ENCODE measurements around the gene GPR146. TPM values are rescaled to one million over a fixed set of nuclear protein-coding genes. Genes with fewer than 3 reads are reported as not detected.
A peak's percentile ranks its signal among the peaks of the same experiment; 100 is the strongest.

Gene GPR146
- total and polyA plus RNA-seq, 4 experiments from 2014 or later: 8.8 to 22.2 (median 10.1) TPM

DNA sequence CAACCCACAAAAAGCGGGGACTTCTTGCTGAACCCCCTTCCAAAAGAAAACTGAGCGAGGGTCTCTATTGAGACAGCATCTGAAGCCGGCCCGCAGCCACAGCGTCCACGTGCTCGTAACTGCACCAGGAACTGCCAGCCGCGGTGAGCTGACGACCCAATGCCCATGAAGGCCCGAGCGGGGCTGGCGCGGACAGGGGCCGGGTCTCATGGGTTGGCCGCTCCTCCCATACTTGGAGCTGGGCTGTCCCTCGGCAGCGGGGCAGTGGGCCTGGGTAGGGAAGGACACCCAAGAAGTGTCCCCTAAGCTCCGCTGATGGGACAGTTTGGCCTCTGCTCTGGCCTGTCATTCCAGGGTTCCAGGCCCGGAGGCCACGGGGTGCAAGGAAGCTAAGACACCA, 39.0 kb upstream of the GPR146 start:
- no peaks in the 10 kb centered on the region for H3K27me3 ChIP-seq (ENCODE audit: insufficient read depth, low read length)
- peaks cover 2 to 11% (median 5%) of the 10 kb centered on the region in 4 donors for H3K4me1 Mint-ChIP-seq
- CTCF ChIA-PET (ENCODE audit: partially characterized antibody): interaction anchor here (0.8 to 0.9 kb wide), 2 partner anchors 12 to 13 kb away, joined by 3 read pairs; no protein-coding TSS in a partner anchor
- no peak overlapping the region for H3K27ac Mint-ChIP-seq
- no peak overlapping the region for H3K4me3 Mint-ChIP-seq
- H3K36me3 ChIP-seq (ENCODE audit: insufficient read depth, low read length): peaks cover 4% of the 10 kb centered on the region
- peaks cover 9 to 18% of the 10 kb centered on the region in 2 donors for H3K36me3 Mint-ChIP-seq
- no peak for DNase-seq
- no peak overlapping the region for H3K4me3 ChIP-seq (ENCODE audit: low read length in 2 of 2)
- no peaks in the 10 kb centered on the region for H3K27me3 Mint-ChIP-seq
- H3K9me3 ChIP-seq (ENCODE audit: control insufficient read depth in 1 of 2, low read length in 2 of 2): no peaks in the 10 kb centered on the region
- H3K9me3 Mint-ChIP-seq: peaks cover 0 to 1% (median 0%) of the 10 kb centered on the region in 8 donors
- intact Hi-C loops (cut with micrococcal nuclease): no loop called here
- no peaks in the 10 kb centered on the region for H3K4me1 ChIP-seq (ENCODE audit: insufficient read depth, low read length)
- POLR2A ChIA-PET (ENCODE audit: partially characterized antibody): interaction anchor here (1.6 kb wide), 1 partner anchor 12 kb away, joined by 4 read pairs; no protein-coding TSS in a partner anchor
- H3K27ac ChIP-seq (ENCODE audit: low read depth, low read length): no peak overlapping the region

DNA sequence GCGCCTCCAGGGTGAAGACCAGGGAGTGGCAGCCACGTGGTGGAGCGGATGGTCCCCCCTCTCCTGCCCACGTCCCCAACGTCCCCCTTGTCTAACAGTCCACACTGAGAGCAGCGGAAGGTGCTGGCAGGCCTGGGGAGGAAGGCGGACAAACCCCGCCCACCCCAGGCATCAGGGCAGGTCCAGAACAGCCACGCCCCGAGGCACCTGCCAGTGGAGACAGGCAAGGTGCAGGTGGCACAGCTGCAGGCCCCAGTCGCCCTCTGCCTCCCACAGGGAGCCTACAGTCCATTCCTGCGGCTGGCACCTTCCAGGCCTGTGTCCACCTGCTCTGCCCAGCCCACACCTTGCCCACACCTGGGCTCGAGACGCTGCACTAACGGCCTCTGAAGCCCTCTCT, 36.4 kb upstream of the GPR146 start:
- peaks cover 8 to 24% (median 12%) of the 10 kb centered on the region in 4 donors for H3K4me1 Mint-ChIP-seq
- POLR2A ChIA-PET (ENCODE audit: partially characterized antibody): interaction anchor here (0.9 kb wide), 1 partner anchor 21 kb away, joined by 3 read pairs; no protein-coding TSS in a partner anchor
- DNase-seq: no peak
- CTCF ChIA-PET (ENCODE audit: partially characterized antibody): interaction anchor here (0.7 kb wide), 1 partner anchor 13 kb away, joined by 3 read pairs; no protein-coding TSS in a partner anchor
- no peak overlapping the region for H3K27ac Mint-ChIP-seq
- Histone ChIP-seq H3K4me3 (ENCODE audit: low read length in 2 of 2) (no peak overlapping the region), H3K9me3 (ENCODE audit: control insufficient read depth in 1 of 2, low read length in 2 of 2) (no peaks in the 10 kb centered on the region), H3K27me3 (ENCODE audit: insufficient read depth, low read length) (no peaks in the 10 kb centered on the region), H3K4me1 (ENCODE audit: insufficient read depth, low read length) (peaks cover 15% of the 10 kb centered on the region), H3K36me3 (ENCODE audit: insufficient read depth, low read length) (peaks cover 4% of the 10 kb centered on the region), H3K27ac (ENCODE audit: low read depth, low read length) (no peak overlapping the region)
- H3K9me3 Mint-ChIP-seq: peaks cover 0 to 1% (median 0%) of the 10 kb centered on the region in 8 donors
- no peak overlapping the region for H3K4me3 Mint-ChIP-seq
- H3K27me3 Mint-ChIP-seq: no peaks in the 10 kb centered on the region
- peaks cover 9 to 12% of the 10 kb centered on the region in 2 donors for H3K36me3 Mint-ChIP-seq
- intact Hi-C loops (cut with micrococcal nuclease): no loop called here

DNA sequence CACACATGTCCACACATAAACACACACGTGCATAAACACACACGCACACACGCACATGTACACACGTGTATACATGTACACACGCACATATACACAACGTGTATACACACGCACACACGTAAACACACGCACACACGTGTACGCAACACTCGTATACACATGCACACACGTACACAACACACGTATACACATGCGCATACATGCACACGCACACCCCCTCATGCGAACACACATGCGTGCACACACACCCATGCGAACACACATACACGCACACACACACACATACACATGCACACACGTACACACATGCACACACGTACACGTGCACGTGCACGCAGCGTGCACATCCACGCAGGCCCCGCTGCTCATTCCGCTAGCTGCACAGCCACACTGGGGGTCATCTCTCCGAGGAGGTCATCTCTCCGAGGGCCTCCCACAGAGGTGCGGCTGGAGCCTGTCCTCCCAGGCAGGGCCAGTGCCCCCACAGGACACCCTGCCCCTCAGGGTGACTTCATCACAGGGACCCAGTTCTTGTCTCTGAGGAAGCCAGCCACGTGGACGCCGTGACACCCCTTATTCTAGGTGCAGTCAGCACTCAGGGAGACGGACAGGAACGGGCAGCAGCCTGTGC, 35.5 kb upstream of the GPR146 start:
- ChIA-PET CTCF (ENCODE audit: partially characterized antibody) (no interaction called here), POLR2A (ENCODE audit: partially characterized antibody) (interaction anchor here (0.9 kb wide), 1 partner anchor 20 kb away, joined by 3 read pairs; no protein-coding TSS in a partner anchor)
- DNase-seq: no peak

DNA sequence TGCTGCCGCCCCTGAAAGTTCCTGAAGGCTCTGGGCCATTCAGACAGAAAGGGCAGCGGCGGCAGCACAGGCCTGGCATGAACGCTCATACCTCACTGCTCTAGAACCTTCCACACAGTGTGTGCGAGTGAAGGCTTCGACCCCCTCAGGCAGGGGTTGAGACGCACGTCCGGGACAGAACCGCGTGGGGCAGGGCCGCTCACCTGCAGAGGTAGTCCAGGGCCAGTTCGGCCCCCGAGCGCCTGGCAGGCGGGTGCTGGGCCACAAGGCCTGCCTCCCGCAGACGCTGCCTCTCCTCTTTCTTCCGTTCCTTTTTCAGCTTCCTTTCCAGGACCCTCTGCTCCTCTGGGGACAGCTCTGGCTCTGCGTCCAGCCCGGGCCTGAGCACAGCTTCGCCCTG, 34.6 kb upstream of the GPR146 start:
- peaks cover 12 to 13% of the 10 kb centered on the region in 2 donors for H3K36me3 Mint-ChIP-seq
- ChIA-PET POLR2A (ENCODE audit: partially characterized antibody) (no interaction called here), CTCF (ENCODE audit: partially characterized antibody) (no interaction called here)
- Histone ChIP-seq H3K4me3 (ENCODE audit: low read length in 2 of 2) (no peak overlapping the region), H3K36me3 (ENCODE audit: insufficient read depth, low read length) (peaks cover under 1% of the 10 kb centered on the region), H3K4me1 (ENCODE audit: insufficient read depth, low read length) (peaks cover 15% of the 10 kb centered on the region), H3K9me3 (ENCODE audit: control insufficient read depth in 1 of 2, low read length in 2 of 2) (no peaks in the 10 kb centered on the region), H3K27me3 (ENCODE audit: insufficient read depth, low read length) (no peaks in the 10 kb centered on the region), H3K27ac (ENCODE audit: low read depth, low read length) (no peak overlapping the region)
- DNase-seq: no peak
- intact Hi-C loops (cut with micrococcal nuclease): no loop called here
- peaks cover 0 to 1% (median 0%) of the 10 kb centered on the region in 8 donors for H3K9me3 Mint-ChIP-seq
- H3K27me3 Mint-ChIP-seq: no peaks in the 10 kb centered on the region
- no peak overlapping the region for H3K27ac Mint-ChIP-seq
- no peak overlapping the region for H3K4me3 Mint-ChIP-seq
- peaks cover 14 to 34% (median 18%) of the 10 kb centered on the region in 4 donors for H3K4me1 Mint-ChIP-seq

More for the DNA sequence above, 35.5 kb upstream of the GPR146 start:
- peaks cover 0 to 1% (median 0%) of the 10 kb centered on the region in 8 donors for H3K9me3 Mint-ChIP-seq
- Histone ChIP-seq H3K36me3 (ENCODE audit: insufficient read depth, low read length) (peaks cover 4% of the 10 kb centered on the region), H3K9me3 (ENCODE audit: control insufficient read depth in 1 of 2, low read length in 2 of 2) (no peaks in the 10 kb centered on the region), H3K27ac (ENCODE audit: low read depth, low read length) (no peak overlapping the region), H3K27me3 (ENCODE audit: insufficient read depth, low read length) (no peaks in the 10 kb centered on the region), H3K4me1 (ENCODE audit: insufficient read depth, low read length) (peaks cover 15% of the 10 kb centered on the region), H3K4me3 (ENCODE audit: low read length in 2 of 2) (no peak overlapping the region)
- intact Hi-C loops (cut with micrococcal nuclease): no loop called here
- H3K27ac Mint-ChIP-seq: peak overlapping the region in 2 of 7 donors; percentile 22 to 60
- peaks cover 11 to 28% (median 15%) of the 10 kb centered on the region in 4 donors for H3K4me1 Mint-ChIP-seq
- no peaks in the 10 kb centered on the region for H3K27me3 Mint-ChIP-seq
- H3K36me3 Mint-ChIP-seq: peaks cover 10 to 12% of the 10 kb centered on the region in 2 donors
- no peak overlapping the region for H3K4me3 Mint-ChIP-seq

DNA sequence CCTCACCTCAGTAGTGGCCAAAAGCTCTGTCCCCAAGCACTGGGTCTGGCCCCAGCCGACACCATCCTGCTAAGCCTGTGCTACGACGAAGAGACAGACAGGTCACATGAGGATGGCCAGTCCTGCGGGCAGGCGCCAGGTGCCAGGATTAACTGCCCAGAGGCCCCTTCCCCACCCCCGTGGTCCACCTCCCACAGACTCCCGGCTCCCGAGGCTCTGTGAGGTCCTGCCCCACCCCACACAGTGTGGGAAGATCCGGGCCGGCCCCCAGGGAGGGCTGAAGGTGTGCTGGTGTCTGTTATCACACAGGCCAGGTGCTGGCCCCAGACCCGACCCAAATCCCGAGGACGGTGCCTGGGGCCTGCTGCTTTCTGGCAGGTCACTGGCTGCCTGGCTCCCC, 34.1 kb upstream of the GPR146 start:
- H3K27me3 ChIP-seq (ENCODE audit: insufficient read depth, low read length): no peaks in the 10 kb centered on the region
- Mint-ChIP-seq H3K4me1 (peaks cover 14 to 34% (median 18%) of the 10 kb centered on the region in 4 donors), H3K4me3 (no peak overlapping the region), H3K27ac (no peak overlapping the region), H3K36me3 (peaks cover 12 to 13% of the 10 kb centered on the region in 2 donors), H3K27me3 (no peaks in the 10 kb centered on the region), H3K9me3 (peaks cover 0 to 1% (median 0%) of the 10 kb centered on the region in 8 donors)
- H3K36me3 ChIP-seq (ENCODE audit: insufficient read depth, low read length): no peaks in the 10 kb centered on the region
- H3K4me1 ChIP-seq (ENCODE audit: insufficient read depth, low read length): peaks cover 15% of the 10 kb centered on the region
- CTCF ChIA-PET (ENCODE audit: partially characterized antibody): no interaction called here
- no peak for DNase-seq
- H3K9me3 ChIP-seq (ENCODE audit: control insufficient read depth in 1 of 2, low read length in 2 of 2): no peaks in the 10 kb centered on the region
- POLR2A ChIA-PET (ENCODE audit: partially characterized antibody): no interaction called here
- intact Hi-C loops (cut with micrococcal nuclease): no loop called here
- no peak overlapping the region for H3K4me3 ChIP-seq (ENCODE audit: low read length in 2 of 2)
- H3K27ac ChIP-seq (ENCODE audit: low read depth, low read length): no peak overlapping the region

DNA sequence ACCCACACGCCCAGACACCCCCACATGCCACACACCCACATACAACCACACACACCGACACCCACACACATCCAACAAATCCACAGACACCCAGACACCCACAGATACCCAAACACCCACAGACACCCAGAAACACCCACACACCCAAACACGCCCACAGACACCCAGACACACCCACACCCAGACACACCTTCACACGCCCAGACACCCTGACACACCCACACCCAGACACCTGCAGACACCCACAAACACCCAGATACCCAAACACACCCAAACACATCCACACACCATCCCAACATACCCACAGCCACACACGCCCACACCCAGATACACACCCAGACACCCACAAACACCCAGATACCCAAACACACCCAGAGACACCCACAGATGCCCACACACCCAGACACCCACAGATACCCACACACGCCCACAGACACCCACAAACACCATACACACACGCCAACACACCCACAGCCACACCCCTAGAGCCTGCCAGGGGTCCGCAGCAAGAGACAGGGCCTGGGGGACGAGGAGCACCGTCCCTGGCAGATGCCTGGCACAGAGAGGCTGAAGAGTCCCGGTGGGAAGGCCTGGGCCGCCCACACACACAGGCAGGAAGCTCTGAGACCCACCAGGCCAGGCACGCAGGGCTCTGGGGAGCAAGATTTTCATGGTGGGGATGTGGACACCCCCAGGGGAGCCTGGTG, 32.9 kb upstream of the GPR146 start:
- H3K4me1 Mint-ChIP-seq: peaks cover 12 to 28% (median 18%) of the 10 kb centered on the region in 4 donors
- CTCF ChIA-PET (ENCODE audit: partially characterized antibody): interaction anchor here (1.6 to 2.5 kb wide), 2 partner anchors 18 to 54 kb away, joined by 6 to 11 read pairs; no protein-coding TSS in a partner anchor

More for the DNA sequence above, 32.9 kb upstream of the GPR146 start:
- H3K4me1 ChIP-seq (ENCODE audit: insufficient read depth, low read length): peaks cover 15% of the 10 kb centered on the region
- peak overlapping the region in 4 of 8 donors; percentile 50 to 71 (median 59) for H3K4me3 Mint-ChIP-seq
- no peak overlapping the region for H3K27ac ChIP-seq (ENCODE audit: low read depth, low read length)
- H3K9me3 Mint-ChIP-seq: peaks cover 0 to 3% (median 0%) of the 10 kb centered on the region in 8 donors
- H3K27ac Mint-ChIP-seq: peak overlapping the region in 5 of 7 donors; percentile 58 to 90 (median 83)
- H3K9me3 ChIP-seq (ENCODE audit: control insufficient read depth in 1 of 2, low read length in 2 of 2): no peaks in the 10 kb centered on the region
- H3K36me3 ChIP-seq (ENCODE audit: insufficient read depth, low read length): no peaks in the 10 kb centered on the region
- peaks cover 10 to 11% of the 10 kb centered on the region in 2 donors for H3K36me3 Mint-ChIP-seq
- H3K27me3 ChIP-seq (ENCODE audit: insufficient read depth, low read length): no peaks in the 10 kb centered on the region
- POLR2A ChIA-PET (ENCODE audit: partially characterized antibody): interaction anchor here (1.1 kb wide), 1 partner anchor 33 kb away, joined by 3 read pairs; the partner anchor contains the start of gene GPR146
- peak in 3 of 5 donors; percentile 19 to 30 (median 23) for DNase-seq
- intact Hi-C loops (cut with micrococcal nuclease): no loop called here
- H3K4me3 ChIP-seq (ENCODE audit: low read length in 2 of 2): no peak overlapping the region
- H3K27me3 Mint-ChIP-seq: no peaks in the 10 kb centered on the region
